Neuronal stem cell (in vitro differentiated cells): ENCODE results near the gene ULK4.

ENCODE experiments used
- DNase-seq: peaks from one replicate; pipeline ENCODE4 v3.0.0-alpha.2; 2013; ENCODE audit warnings: low spot score
- H2AFZ ChIP-seq: one replicate; pipeline ENCODE4 v1.6.1; 2013; ENCODE audit warnings: mild to moderate bottlenecking, low read length, inconsistent platforms
- H2AK5ac ChIP-seq: 2 replicates; pipeline ENCODE4 v1.6.1; 2013; ENCODE audit warnings: low read depth, mild to moderate bottlenecking, inconsistent platforms, low read length, moderate library complexity, mixed read lengths
- H2BK120ac ChIP-seq: 2 replicates; pipeline ENCODE4 v1.6.1; 2013; ENCODE audit warnings: low read depth, mild to moderate bottlenecking, inconsistent platforms, low read length, moderate library complexity, mixed read lengths
- H2BK12ac ChIP-seq: one replicate; pipeline ENCODE4 v1.6.1; 2013; ENCODE audit warnings: low read length, inconsistent platforms
- H2BK15ac ChIP-seq: 2 replicates; pipeline ENCODE4 v1.6.1; 2013; ENCODE audit warnings: mild to moderate bottlenecking, low read length, inconsistent platforms, mixed read lengths
- H2BK5ac ChIP-seq: one replicate; pipeline ENCODE4 v1.6.1; 2013; ENCODE audit warnings: inconsistent platforms, mild to moderate bottlenecking, low read length, moderate library complexity
- H3K14ac ChIP-seq: one replicate; pipeline ENCODE4 v1.6.1; 2013; ENCODE audit warnings: low read length, inconsistent platforms
- H3K18ac ChIP-seq: 2 replicates; pipeline ENCODE4 v1.6.1; 2013; ENCODE audit warnings: low read length, inconsistent platforms
- H3K23ac ChIP-seq: 2 replicates; pipeline ENCODE4 v1.6.1; 2013; ENCODE audit warnings: low read depth, mild to moderate bottlenecking, mixed read lengths, low read length, inconsistent platforms; ENCODE audit not compliant: poor library complexity
- H3K27ac ChIP-seq: replicated peaks from 3 replicates; pipeline ENCODE4 v1.5.1; 2013; ENCODE audit warnings: low read length, inconsistent platforms
- H3K27me3 ChIP-seq, 3 experiments: 2 replicates each; pipeline ENCODE4 v1.6.1; 2013; ENCODE audit warnings: low read length in 3 of 3, mild to moderate bottlenecking in 2 of 3, inconsistent platforms in 1 of 3, low read depth in 1 of 3, mixed read lengths in 1 of 3, moderate library complexity in 1 of 3; ENCODE audit not compliant: control insufficient read depth in 3 of 3, insufficient read depth in 3 of 3
- H3K36me3 ChIP-seq, 2 donors: replicated peaks in 1 of 2; 2 replicates each; pipeline ENCODE4 v1.6.1; 2013; ENCODE audit warnings: low read length in 2 of 2; ENCODE audit not compliant: control insufficient read depth in 2 of 2, insufficient read depth in 2 of 2
- H3K4ac ChIP-seq: 2 replicates; pipeline ENCODE4 v1.6.1; 2013; ENCODE audit warnings: inconsistent platforms, mild to moderate bottlenecking, low read length, moderate library complexity
- H3K4me1 ChIP-seq, 2 donors: 1 replicate in 1 of 2; 2 replicates in 1 of 2; pipeline ENCODE4 v1.6.1; 2013; ENCODE audit warnings: low read length in 2 of 2, low read depth in 1 of 2; ENCODE audit not compliant: control insufficient read depth in 2 of 2, insufficient read depth in 1 of 2
- H3K4me2 ChIP-seq: one replicate; pipeline ENCODE4 v1.6.1; 2013; ENCODE audit warnings: mild to moderate bottlenecking, low read length, inconsistent platforms; ENCODE audit not compliant: insufficient read depth, poor library complexity, severe bottlenecking
- H3K4me3 ChIP-seq, 2 donors: 2 replicates each; pipeline ENCODE4 v1.5.1; 2013; ENCODE audit warnings: low read length in 2 of 2, mild to moderate bottlenecking in 2 of 2, inconsistent platforms in 1 of 2, moderate library complexity in 1 of 2
- H3K79me1 ChIP-seq: one replicate; pipeline ENCODE4 v1.6.1; 2013; ENCODE audit warnings: low read depth, mild to moderate bottlenecking, inconsistent platforms, low read length, moderate library complexity
- H3K9ac ChIP-seq: one replicate; pipeline ENCODE4 v1.6.1; 2013; ENCODE audit warnings: mild to moderate bottlenecking, low read depth, low read length, inconsistent platforms; ENCODE audit not compliant: poor library complexity
- H3K9me3 ChIP-seq, 2 donors: replicated peaks in 1 of 2; 2 replicates each; pipeline versions ENCODE3 to v1.6.1; 2013; ENCODE audit warnings: low read length in 2 of 2, mild to moderate bottlenecking in 2 of 2, inconsistent platforms in 1 of 2, low read depth in 1 of 2, mixed read lengths in 1 of 2, moderate library complexity in 1 of 2; ENCODE audit not compliant: control insufficient read depth in 2 of 2, insufficient read depth in 1 of 2
- H4K8ac ChIP-seq: one replicate; pipeline ENCODE4 v1.6.1; 2013; ENCODE audit warnings: low read depth, mild to moderate bottlenecking, inconsistent platforms, low read length, moderate library complexity
- H4K91ac ChIP-seq: one replicate; pipeline ENCODE4 v1.6.1; 2013; ENCODE audit warnings: low read length, low read depth, mild to moderate bottlenecking, inconsistent platforms; ENCODE audit not compliant: poor library complexity
- WGBS, 2 donors: extraction: QIAGEN DNeasy Blood & Tissue Kit; methylation state at CpG; one replicate each; pipeline ENCODE4 v1.1.7; 2013; ENCODE audit warnings: missing lambda C conversion rate in 2 of 2, mixed read lengths in 1 of 2; ENCODE audit not compliant: insufficient read length in 2 of 2, insufficient replicate concordance in 1 of 2; ENCODE audit errors: extremely low coverage in 2 of 2; 5-methylcytosine and 5-hydroxymethylcytosine counted together

Gene ULK4

DNA sequence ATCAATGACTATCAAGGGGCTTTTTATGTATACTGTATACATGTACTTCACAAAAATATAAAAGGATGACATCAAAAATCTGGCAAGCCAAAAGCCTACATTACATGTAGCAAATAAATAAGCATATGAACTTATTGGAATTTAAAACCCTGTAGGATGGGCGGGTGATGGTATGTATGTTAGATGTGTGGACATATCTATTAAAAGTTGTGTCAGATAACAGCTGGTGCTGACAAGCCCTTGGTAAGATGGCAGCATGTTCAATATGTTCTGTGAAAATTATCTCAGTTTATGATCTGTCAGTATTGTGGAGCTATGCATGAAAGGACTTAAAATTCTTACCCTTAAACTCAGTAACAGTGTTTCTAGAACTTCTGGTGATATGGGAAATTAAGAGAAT lies 742.5 kb downstream of the ULK4 start:
- Histone ChIP-seq H2AFZ (no peak overlapping the region), H3K27ac (no peak overlapping the region), H3K4me2 (no peak overlapping the region), H3K79me1 (no peaks in the 10 kb centered on the region), H2BK5ac (no peak overlapping the region), H2AK5ac (no peak overlapping the region), H3K9me3 (no peaks in the 10 kb centered on the region), H3K36me3 (peaks cover 5 to 47% of the 10 kb centered on the region in 2 donors), H3K18ac (no peak overlapping the region), H4K8ac (no peak overlapping the region), H3K4ac (no peak overlapping the region), H4K91ac (no peak overlapping the region), H3K23ac (no peak overlapping the region), H3K4me1 (peaks cover 0 to 4% of the 10 kb centered on the region in 2 donors), H3K9ac (no peak overlapping the region), H2BK120ac (no peak overlapping the region), H3K14ac (no peak overlapping the region), H3K27me3 (no peaks in the 10 kb centered on the region), H3K4me3 (no peak overlapping the region), H2BK12ac (no peak overlapping the region), H2BK15ac (no peak overlapping the region)
- WGBS, 2 donors, result no CpG with 5 or more reads among the region's 1 CpG
- DNase-seq, result no peak

GRCh38 chr3:41216993-41217392 lies 744.9 kb downstream of the ULK4 start:
- Histone ChIP-seq H2BK5ac (no peak overlapping the region), H4K8ac (no peak overlapping the region), H2AK5ac (no peak overlapping the region), H4K91ac (no peak overlapping the region), H3K4me3 (no peak overlapping the region), H3K23ac (no peak overlapping the region), H3K4me1 (peaks cover 0 to 6% of the 10 kb centered on the region in 2 donors), H3K18ac (no peak overlapping the region), H2AFZ (no peak overlapping the region), H3K27me3 (no peaks in the 10 kb centered on the region), H3K79me1 (no peaks in the 10 kb centered on the region), H3K9me3 (no peaks in the 10 kb centered on the region), H3K36me3 (peaks cover 2 to 25% of the 10 kb centered on the region in 2 donors), H2BK15ac (no peak overlapping the region), H3K4me2 (no peak overlapping the region), H3K9ac (no peak overlapping the region), H3K14ac (no peak overlapping the region), H2BK12ac (no peak overlapping the region), H3K4ac (no peak overlapping the region), H2BK120ac (no peak overlapping the region), H3K27ac (no peak overlapping the region)
- WGBS, 2 donors, result no CpG with 5 or more reads among the region's 1 CpG
- no peak for DNase-seq

DNA sequence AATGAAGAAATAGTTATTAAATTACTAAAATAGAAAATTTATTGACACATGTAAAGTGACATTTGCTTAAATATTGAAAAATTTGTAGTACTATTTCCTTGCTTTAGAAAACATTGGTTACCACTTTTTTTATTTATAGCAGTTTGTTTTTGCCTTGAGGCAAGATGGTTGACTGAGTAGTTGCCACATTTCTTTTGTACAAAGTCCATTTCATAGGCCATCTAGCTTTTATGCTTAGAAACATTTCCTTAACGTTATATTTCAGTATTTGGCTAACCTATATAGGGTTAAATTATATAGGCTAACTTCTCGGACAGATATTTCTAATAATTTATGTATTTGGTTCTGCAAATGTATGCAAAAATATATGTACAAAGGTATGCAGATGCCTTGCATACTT lies 745.5 kb downstream of the ULK4 start:
- Histone ChIP-seq H2BK120ac (no peak overlapping the region), H4K91ac (no peak overlapping the region), H3K23ac (no peak overlapping the region), H3K9ac (no peak overlapping the region), H2BK15ac (no peak overlapping the region), H3K36me3 (peaks cover 2 to 24% of the 10 kb centered on the region in 2 donors), H2AK5ac (no peak overlapping the region), H3K4ac (no peak overlapping the region), H4K8ac (no peak overlapping the region), H2AFZ (no peak overlapping the region), H3K27ac (no peak overlapping the region), H3K9me3 (peaks cover 0 to 2% of the 10 kb centered on the region in 2 donors), H3K27me3 (no peaks in the 10 kb centered on the region), H3K4me2 (no peak overlapping the region), H3K14ac (no peak overlapping the region), H2BK5ac (no peak overlapping the region), H2BK12ac (no peak overlapping the region), H3K4me3 (no peak overlapping the region), H3K79me1 (no peaks in the 10 kb centered on the region), H3K18ac (no peak overlapping the region), H3K4me1 (peaks cover 0 to 6% of the 10 kb centered on the region in 2 donors)
- WGBS, 2 donors, result no CpG with 5 or more reads among the region's 2 CpGs
- no peak for DNase-seq

GRCh38 chr3:41213588-41213987 lies 748.3 kb downstream of the ULK4 start:
- peaks cover 0 to 20% of the 10 kb centered on the region in 2 donors for H3K9me3 ChIP-seq

More at GRCh38 chr3:41213588-41213987, 748.3 kb downstream of the ULK4 start:
- H3K18ac ChIP-seq, result no peak overlapping the region
- DNase-seq, result no peak
- H2AFZ ChIP-seq, result no peak overlapping the region
- no peak overlapping the region for H3K27ac ChIP-seq
- no peak overlapping the region for H3K4me3 ChIP-seq
- H2AK5ac ChIP-seq, result no peak overlapping the region
- H2BK5ac ChIP-seq, result no peak overlapping the region
- no CpG with 5 or more reads among the region's 2 CpGs for WGBS, 2 donors
- no peak overlapping the region for H3K23ac ChIP-seq
- H2BK15ac ChIP-seq, result no peak overlapping the region
- no peak overlapping the region for H4K91ac ChIP-seq
- H4K8ac ChIP-seq, result no peak overlapping the region
- no peaks in the 10 kb centered on the region for H3K79me1 ChIP-seq
- H3K36me3 ChIP-seq, result peaks cover 0 to 32% of the 10 kb centered on the region in 2 donors
- H3K4me1 ChIP-seq, result peaks cover 0 to 6% of the 10 kb centered on the region in 2 donors
- no peaks in the 10 kb centered on the region for H3K27me3 ChIP-seq
- no peak overlapping the region for H3K9ac ChIP-seq
- H3K4ac ChIP-seq, result no peak overlapping the region
- H2BK120ac ChIP-seq, result no peak overlapping the region
- H2BK12ac ChIP-seq, result no peak overlapping the region
- no peak overlapping the region for H3K4me2 ChIP-seq
- no peak overlapping the region for H3K14ac ChIP-seq
